Esophagus muscularis mucosa (tissue), 4 donors: ENCODE results near the gene TBC1D8. TPM values are rescaled to one million over a fixed set of nuclear protein-coding genes. Genes with fewer than 3 reads are reported as not detected.

Experiments used
- DNase-seq: peaks from one replicate; pipeline ENCODE4 v3.0.0-alpha.2; 2017; ENCODE audit errors: extremely low spot score
- H3K27ac ChIP-seq, 4 donors: fragments of 200-600 bp; sonication (generic); replicated peaks in 1 of 4; 1 replicate in 3 of 4; 2 replicates in 1 of 4; pipeline ENCODE4 v1.5.1; 2016 to 2019; ENCODE audit warnings: mild to moderate bottlenecking in 1 of 4
- H3K27me3 ChIP-seq, 4 donors: fragments of 200-600 bp; sonication (generic); one replicate each; pipeline versions ENCODE4 v1.5.1 to v1.6.0; 2016 to 2019
- H3K36me3 ChIP-seq, 4 donors: fragments of 200-600 bp; sonication (generic); one replicate each; pipeline ENCODE4 v1.5.1; 2016 to 2019
- H3K4me1 ChIP-seq, 4 donors: fragments of 200-600 bp; sonication (generic); one replicate each; pipeline ENCODE4 v1.5.1; 2016 to 2019
- H3K4me3 ChIP-seq, 4 donors: fragments of 200-600 bp; sonication (generic); 1 replicate in 2 of 4; 2 replicates in 2 of 4; pipeline ENCODE4 v1.5.1; 2016 to 2019; ENCODE audit warnings: mild to moderate bottlenecking in 4 of 4, moderate library complexity in 1 of 4
- H3K9me3 ChIP-seq, 4 donors: fragments of 200-600 bp; sonication (generic); 1 replicate in 3 of 4; 2 replicates in 1 of 4; pipeline ENCODE4 v1.5.1; 2016 to 2019
- EP300 ChIP-seq: sonication (generic); formaldehyde crosslinking; IDR thresholded peaks from one replicate; pipeline ENCODE4 v1.6.1; 2017; ENCODE audit warnings: antibody characterized with exemption
- POLR2A ChIP-seq: fragments of 450-650 bp; IDR thresholded peaks from one replicate; pipeline ENCODE4 v1.6.1; 2017; ENCODE audit warnings: antibody characterized with exemption, moderate library complexity, mild to moderate bottlenecking, low read depth
- POLR2AphosphoS5 ChIP-seq, 2 donors: sonication (generic); formaldehyde crosslinking; IDR thresholded peaks; one replicate each; pipeline ENCODE4 v1.6.1; 2017; ENCODE audit warnings: antibody characterized with exemption in 2 of 2
- WGBS: methylation state at CpG from one replicate; pipeline ENCODE4 v1.1.5; 2018; 5-methylcytosine and 5-hydroxymethylcytosine counted together
- intact Hi-C: fragments of 100-400 bp; cut with DNase I; formaldehyde crosslinking; loops from one replicate; pipeline ENCODE4 v1.15.1; 2023
- small RNA-seq, 3 donors: library from RNA; depleted of rRNA; stranded (forward); fragments of <200 nt; gene quantifications; one replicate each; pipeline ENCODE3, GENCODE V24; 2016
- total RNA-seq, 4 donors: library from RNA; depleted of rRNA; stranded (reverse); fragments of >200 nt; gene quantifications; one replicate each; pipeline versions ENCODE4 v1.1.0 to v1.2.1, GENCODE V29; 2016
- TF ChIP-seq, protein P1 (sequence below), 3 experiments: fragments of 200-600 bp in 2 of 3; fragments of 450-650 bp in 1 of 3; sonication (generic) in 2 of 3; IDR thresholded peaks; one replicate each; pipeline ENCODE4 v1.5.1; 2017 to 2019; ENCODE audit warnings: antibody characterized with exemption in 3 of 3, mild to moderate bottlenecking in 2 of 3, moderate library complexity in 1 of 3

TBC1D8 gene
- total RNA-seq, 4 donors from 2014 or later: 16.7 to 23.4 (median 20.4) TPM

DNA sequence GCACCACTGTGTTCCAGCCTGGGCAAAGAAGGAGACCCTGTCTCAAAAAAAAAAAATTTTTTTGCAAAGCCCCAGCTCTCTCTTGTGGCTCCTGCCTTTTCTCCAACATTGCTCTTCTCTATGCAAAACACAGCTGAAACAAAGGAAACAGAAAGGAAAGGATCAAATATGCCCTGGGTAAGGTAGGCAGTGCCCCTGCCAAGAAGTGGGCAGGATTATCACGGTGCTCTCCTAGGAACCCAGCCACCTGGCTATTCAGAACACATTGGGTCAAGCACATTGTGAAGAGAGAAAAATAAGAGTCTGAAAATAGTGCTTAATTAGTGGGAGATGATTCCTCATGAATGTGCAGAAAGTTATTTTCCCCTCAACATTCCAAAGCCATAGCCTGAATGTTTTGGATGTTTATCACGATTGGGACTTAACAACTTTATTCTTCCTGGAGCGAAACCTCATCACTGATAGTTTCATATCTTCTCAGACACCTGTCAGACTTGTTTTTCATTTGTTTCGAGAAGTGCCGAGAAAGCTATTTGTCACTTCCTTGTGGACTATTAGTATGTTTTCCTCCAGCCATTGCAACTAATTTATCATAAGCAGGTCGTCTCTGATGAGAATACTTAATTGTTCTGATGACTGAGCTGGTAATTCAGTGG lies 191.8 kb downstream of the TBC1D8 start:
- no peak for TF ChIP-seq POLR2AphosphoS5 (IDR thresholded peaks at IDR 0.05)
- TF ChIP-seq EP300: no peak
- TF ChIP-seq POLR2A: no peak
- TF ChIP-seq, protein P1, sequence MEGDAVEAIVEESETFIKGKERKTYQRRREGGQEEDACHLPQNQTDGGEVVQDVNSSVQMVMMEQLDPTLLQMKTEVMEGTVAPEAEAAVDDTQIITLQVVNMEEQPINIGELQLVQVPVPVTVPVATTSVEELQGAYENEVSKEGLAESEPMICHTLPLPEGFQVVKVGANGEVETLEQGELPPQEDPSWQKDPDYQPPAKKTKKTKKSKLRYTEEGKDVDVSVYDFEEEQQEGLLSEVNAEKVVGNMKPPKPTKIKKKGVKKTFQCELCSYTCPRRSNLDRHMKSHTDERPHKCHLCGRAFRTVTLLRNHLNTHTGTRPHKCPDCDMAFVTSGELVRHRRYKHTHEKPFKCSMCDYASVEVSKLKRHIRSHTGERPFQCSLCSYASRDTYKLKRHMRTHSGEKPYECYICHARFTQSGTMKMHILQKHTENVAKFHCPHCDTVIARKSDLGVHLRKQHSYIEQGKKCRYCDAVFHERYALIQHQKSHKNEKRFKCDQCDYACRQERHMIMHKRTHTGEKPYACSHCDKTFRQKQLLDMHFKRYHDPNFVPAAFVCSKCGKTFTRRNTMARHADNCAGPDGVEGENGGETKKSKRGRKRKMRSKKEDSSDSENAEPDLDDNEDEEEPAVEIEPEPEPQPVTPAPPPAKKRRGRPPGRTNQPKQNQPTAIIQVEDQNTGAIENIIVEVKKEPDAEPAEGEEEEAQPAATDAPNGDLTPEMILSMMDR (IDR thresholded peaks at IDR 0.05): no peak
- intact Hi-C loops: no loop called here

DNA sequence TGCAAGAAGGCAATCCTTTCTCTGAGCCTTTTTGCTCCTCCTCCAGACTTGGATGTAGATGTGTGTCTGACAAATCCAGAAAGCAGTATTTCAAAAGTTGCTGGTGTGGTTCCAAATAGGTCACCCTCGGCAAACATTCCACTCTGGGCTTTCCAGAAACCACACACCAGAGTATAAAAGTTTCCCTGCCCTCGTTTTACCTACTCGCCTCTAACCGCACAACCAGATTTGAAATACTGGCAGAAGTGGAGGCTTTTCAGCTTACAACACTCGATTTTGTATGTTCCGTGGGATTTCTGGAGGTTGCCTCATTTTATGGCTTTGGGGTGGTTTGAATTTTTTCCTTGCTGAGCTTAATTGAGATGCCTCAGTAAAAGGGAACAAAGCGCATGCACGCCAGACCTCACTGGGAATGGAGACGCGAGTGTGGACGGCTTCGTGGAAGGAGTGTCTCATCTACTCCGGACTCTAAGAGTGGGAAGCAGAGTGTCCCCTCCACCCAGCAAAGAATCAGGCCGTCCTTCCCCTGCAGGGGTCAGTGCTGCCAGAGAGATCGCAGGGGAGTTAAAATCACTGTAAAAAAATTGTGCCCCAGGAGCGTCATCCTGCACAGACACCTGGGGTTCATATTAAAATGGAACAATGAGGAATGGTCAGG lies 193.1 kb downstream of the TBC1D8 start:
- Histone ChIP-seq H3K27me3 (no peaks in the 10 kb centered on the region), H3K4me3 (peak overlapping the region in 1 of 4 donors; percentile 23), H3K4me1 (peaks cover 18 to 30% (median 27%) of the 10 kb centered on the region in 4 donors), H3K9me3 (no peaks in the 10 kb centered on the region), H3K36me3 (no peaks in the 10 kb centered on the region), H3K27ac (peak overlapping the region in 3 of 4 donors; percentile 34 to 62 (median 40))
- TF ChIP-seq, protein P1 (IDR thresholded peaks at IDR 0.05): no peak
- peak; percentile 29 to 48 for TF ChIP-seq POLR2AphosphoS5 (IDR thresholded peaks at IDR 0.05)
- WGBS: 55% methylated on average over 16 of the region's 16 CpGs
- intact Hi-C loops: no loop called here
- DNase-seq: no peak

More for the DNA sequence above, 191.8 kb downstream of the TBC1D8 start:
- H3K4me1 ChIP-seq: peaks cover 18 to 30% (median 27%) of the 10 kb centered on the region in 4 donors
- no peaks in the 10 kb centered on the region for H3K9me3 ChIP-seq
- no peak overlapping the region for H3K4me3 ChIP-seq
- peaks cover 0 to 5% (median 0%) of the 10 kb centered on the region in 4 donors for H3K36me3 ChIP-seq
- H3K27ac ChIP-seq: no peak overlapping the region
- 51% methylated on average over 6 of the region's 6 CpGs for WGBS
- H3K27me3 ChIP-seq: no peaks in the 10 kb centered on the region
- DNase-seq: no peak

Small RNA genes lying within 50 kb of the gene (small RNA-seq; reads per million reads assigned to genes)
- gene BBIP1P1: 0 reads per million in 3 donors

Other genes starting within 250 kb of the TBC1D8 start
- 1,000 to 10,000 TPM in 3 of 4 donors, 100 to 1,000 TPM in 1; 645 to 2,101 (median 1,206) TPM for gene RPL31, start 149.1 kb downstream of the TBC1D8 start, total RNA-seq
- 10 to 100 TPM; 25.7 to 35.8 (median 29.0) TPM for gene CNOT11, start 101.5 kb upstream of the TBC1D8 start, total RNA-seq
- gene RNF149, start 157.3 kb upstream of the TBC1D8 start, total RNA-seq: 10 to 100 TPM; 29.5 to 66.6 (median 40.0) TPM
- not detected for gene CREG2, start 236.1 kb upstream of the TBC1D8 start, total RNA-seq